M059J (cell line): Measurements from ENCODE around the gene ATE1. TPM values are rescaled to one million over a fixed set of nuclear protein-coding genes. Genes with fewer than 3 reads are reported as not detected.
"Not testable (repeated sequence)": the region's sequence is repeated elsewhere in the genome, so short reads cannot be mapped to it uniquely, and the experiment has no call there.

Source experiments
- DNase-seq: peaks from one replicate; pipeline ENCODE4 v3.0.0-alpha.2; 2012; ENCODE audit warnings: low read depth
- total RNA-seq: library from RNA; depleted of rRNA; stranded (reverse); fragments of >200 nt; shearing (Covaris generic); gene quantifications from 2 replicates; pipeline ENCODE4 v1.2.3, GENCODE V29; 2014

The ATE1 gene
- total RNA-seq, 1 experiment from 2014 or later, result 20.2 TPM

- DNase-seq, result not testable (repeated sequence)
These were observed 2.6 kb upstream of the ATE1 start for GRCh38 chr10:121930268-121931085.

- DNase-seq, result not testable (repeated sequence)
These were observed 1.9 kb upstream of the ATE1 start for GRCh38 chr10:121929585-121930267.

GRCh38 chr10:121928528-121928884 is 675 bp upstream of the ATE1 start:
- DNase-seq, result peak; percentile 34

GRCh38 chr10:121927318-121927840 is 452 bp downstream of the ATE1 start:
- DNase-seq, result peak; percentile 65

- peak; percentile 22 for DNase-seq
These were observed 1.0 kb downstream of the ATE1 start for GRCh38 chr10:121926671-121927317.

- no peak for DNase-seq
These were observed 1.7 kb downstream of the ATE1 start for GRCh38 chr10:121926157-121926556.

GRCh38 chr10:121921238-121921931 is 6.4 kb downstream of the ATE1 start:
- DNase-seq, result no peak

GRCh38 chr10:121919666-121920065 is 8.2 kb downstream of the ATE1 start:
- DNase-seq, result no peak

- not testable (repeated sequence) for DNase-seq
These were observed 9.0 kb downstream of the ATE1 start for GRCh38 chr10:121918800-121919199.

- no peak for DNase-seq
These were observed 13.2 kb downstream of the ATE1 start for GRCh38 chr10:121914661-121915060.

- DNase-seq, result no peak
These were observed 16.5 kb downstream of the ATE1 start for GRCh38 chr10:121911421-121911697.

- peak; percentile 55 for DNase-seq
These were observed 17.0 kb downstream of the ATE1 start for GRCh38 chr10:121910673-121911420.

GRCh38 chr10:121904888-121905287 is 22.9 kb downstream of the ATE1 start:
- DNase-seq, result no peak

GRCh38 chr10:121900443-121901174 is 27.2 kb downstream of the ATE1 start:
- peak; percentile 57 for DNase-seq

GRCh38 chr10:121899727-121900126 is 28.1 kb downstream of the ATE1 start:
- DNase-seq, result no peak

GRCh38 chr10:121891103-121891502 is 36.7 kb downstream of the ATE1 start:
- no peak for DNase-seq

- no peak for DNase-seq
These were observed 38.6 kb downstream of the ATE1 start for GRCh38 chr10:121889212-121889611.

- DNase-seq, result peak; percentile 42
These were observed 40.7 kb downstream of the ATE1 start for GRCh38 chr10:121886997-121887622.

GRCh38 chr10:121886181-121886580 is 41.6 kb downstream of the ATE1 start:
- no peak for DNase-seq

GRCh38 chr10:121880895-121881294 is 46.9 kb downstream of the ATE1 start:
- no peak for DNase-seq
